Measurements from ENCODE around the gene ALDH3A1. TPM values are rescaled to one million over a fixed set of nuclear protein-coding genes. Genes with fewer than 3 reads are reported as not detected.
A peak's percentile ranks its signal among the peaks of the same experiment; 100 is the strongest.
"Not testable (repeated sequence)": the region's sequence is repeated elsewhere in the genome, so short reads cannot be mapped to it uniquely, and the experiment has no call there.

ALDH3A1 gene
- total RNA-seq, 4 donors from 2014 or later, result 0.51 to 7.1 (median 1.7) TPM; not detected in 1

- Histone ChIP-seq H3K4me3 (no peak overlapping the region), H3K27ac (peak overlapping the region; percentile 53 to 60), H3K4me1 (no peaks in the 10 kb centered on the region), H3K27me3 (no peaks in the 10 kb centered on the region), H3K9me3 (no peaks in the 10 kb centered on the region), H3K36me3 (peaks cover 0 to 3% of the 10 kb centered on the region in 2 donors)
- DNase-seq, result no peak
- TF ChIP-seq POLR2A (IDR thresholded peaks at IDR 0.05), result no peak
- no peak for TF ChIP-seq CTCF (IDR thresholded peaks at IDR 0.05)
- intact Hi-C loops (cut with DNase I; ENCODE audit: low total_unique reads), result no loop called here
Observed at GRCh38 chr17:19770985-19771735, 23.1 kb upstream of the ALDH3A1 start.

- H3K4me3 ChIP-seq, result no peak overlapping the region
- no peaks in the 10 kb centered on the region for H3K27me3 ChIP-seq
- H3K27ac ChIP-seq, result peak overlapping the region; percentile 53 to 60
- no peaks in the 10 kb centered on the region for H3K4me1 ChIP-seq
- no peak for TF ChIP-seq POLR2A (IDR thresholded peaks at IDR 0.05)
- no peaks in the 10 kb centered on the region for H3K9me3 ChIP-seq
- H3K36me3 ChIP-seq, result no peaks in the 10 kb centered on the region
- no peak for DNase-seq
- intact Hi-C loops (cut with DNase I; ENCODE audit: low total_unique reads), result loop anchor here (5.0 kb wide), 1 partner anchor 258 kb away; no protein-coding TSS in a partner anchor
Observed at GRCh38 chr17:19769946-19770652, 22.0 kb upstream of the ALDH3A1 start.

GRCh38 chr17:19768046-19768782 lies 20.1 kb upstream of the ALDH3A1 start:
- no peaks in the 10 kb centered on the region for H3K9me3 ChIP-seq
- peak overlapping the region in 1 of 2 donors; percentile 19 for H3K27ac ChIP-seq
- H3K4me1 ChIP-seq, result no peaks in the 10 kb centered on the region
- intact Hi-C loops (cut with DNase I; ENCODE audit: low total_unique reads), result loop anchor here (5.0 kb wide), 1 partner anchor 256 kb away; no protein-coding TSS in a partner anchor
- no peak for TF ChIP-seq CTCF (IDR thresholded peaks at IDR 0.05)
- TF ChIP-seq POLR2A (IDR thresholded peaks at IDR 0.05), result no peak
- no peak overlapping the region for H3K4me3 ChIP-seq
- H3K36me3 ChIP-seq, result no peaks in the 10 kb centered on the region
- DNase-seq, result no peak
- H3K27me3 ChIP-seq, result no peaks in the 10 kb centered on the region

- Histone ChIP-seq H3K4me3 (no peak overlapping the region), H3K36me3 (no peaks in the 10 kb centered on the region), H3K27ac (no peak overlapping the region), H3K4me1 (no peaks in the 10 kb centered on the region), H3K27me3 (no peaks in the 10 kb centered on the region), H3K9me3 (no peaks in the 10 kb centered on the region)
- intact Hi-C loops (cut with DNase I; ENCODE audit: low total_unique reads), result loop anchor here (5.0 kb wide), 1 partner anchor 254 kb away; no protein-coding TSS in a partner anchor
- TF ChIP-seq CTCF (IDR thresholded peaks at IDR 0.05), result peak; percentile 97 to 98 (median 98)
- TF ChIP-seq POLR2A (IDR thresholded peaks at IDR 0.05), result peak in 1 of 2 donors; percentile 9
- peak; percentile 74 to 84 for DNase-seq
Observed at GRCh38 chr17:19766421-19767270, 18.5 kb upstream of the ALDH3A1 start.

- Histone ChIP-seq H3K9me3 (no peaks in the 10 kb centered on the region), H3K36me3 (no peaks in the 10 kb centered on the region), H3K4me1 (no peaks in the 10 kb centered on the region), H3K27ac (no peak overlapping the region), H3K4me3 (no peak overlapping the region), H3K27me3 (no peaks in the 10 kb centered on the region)
- intact Hi-C loops (cut with DNase I; ENCODE audit: low total_unique reads), result loop anchor here (5.0 kb wide), 1 partner anchor 254 kb away; no protein-coding TSS in a partner anchor
- TF ChIP-seq CTCF (IDR thresholded peaks at IDR 0.05) (no peak), POLR2A (IDR thresholded peaks at IDR 0.05) (no peak)
- DNase-seq, result peak in 1 of 2 donors; percentile 18
Observed at GRCh38 chr17:19766016-19766415, 17.9 kb upstream of the ALDH3A1 start.

- H3K36me3 ChIP-seq; intact Hi-C loops (cut with DNase I; ENCODE audit: low total_unique reads); H3K9me3 ChIP-seq; DNase-seq; H3K27me3 ChIP-seq; H3K4me3 ChIP-seq; H3K27ac ChIP-seq; H3K4me1 ChIP-seq: not testable (repeated sequence)
Observed at GRCh38 chr17:19763991-19764390, 15.9 kb upstream of the ALDH3A1 start.
